IPS-11a (cell line): Measurements from ENCODE around the gene LRBA.
"Not testable (repeated sequence)": the region's sequence is repeated elsewhere in the genome, so short reads cannot be mapped to it uniquely, and the experiment has no call there.

Source experiments
- H3K4me3 ChIP-seq: one replicate; pipeline ENCODE4 v1.5.1; 2013; ENCODE audit warnings: low read depth, low read length, control low read depth

Gene LRBA

DNA sequence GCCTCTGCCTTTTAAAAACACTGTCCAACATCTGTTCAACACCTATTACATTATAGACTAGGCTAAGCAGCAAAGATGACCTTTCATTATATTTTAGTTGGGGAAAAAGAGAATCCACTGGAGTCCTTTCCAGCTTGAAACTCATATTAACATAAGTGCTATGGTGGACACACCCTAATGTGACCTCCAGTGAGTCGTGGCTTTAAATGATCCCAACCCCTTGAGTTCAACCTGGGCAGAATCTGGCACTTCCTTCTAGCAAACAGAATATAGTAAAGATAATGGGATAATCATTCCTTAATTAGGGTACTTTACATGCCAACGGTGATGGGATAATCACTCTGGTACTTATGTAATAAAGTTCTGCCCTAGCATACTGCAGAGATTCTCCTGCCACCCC, 270.5 kb downstream of the LRBA start:
- H3K4me3 ChIP-seq = no peak overlapping the region

GRCh38 chr4:150743564-150744342, 271.3 kb downstream of the LRBA start:
- H3K4me3 ChIP-seq = no peak overlapping the region

- H3K4me3 ChIP-seq = not testable (repeated sequence)
These were observed 272.2 kb downstream of the LRBA start for GRCh38 chr4:150742930-150743329.

DNA sequence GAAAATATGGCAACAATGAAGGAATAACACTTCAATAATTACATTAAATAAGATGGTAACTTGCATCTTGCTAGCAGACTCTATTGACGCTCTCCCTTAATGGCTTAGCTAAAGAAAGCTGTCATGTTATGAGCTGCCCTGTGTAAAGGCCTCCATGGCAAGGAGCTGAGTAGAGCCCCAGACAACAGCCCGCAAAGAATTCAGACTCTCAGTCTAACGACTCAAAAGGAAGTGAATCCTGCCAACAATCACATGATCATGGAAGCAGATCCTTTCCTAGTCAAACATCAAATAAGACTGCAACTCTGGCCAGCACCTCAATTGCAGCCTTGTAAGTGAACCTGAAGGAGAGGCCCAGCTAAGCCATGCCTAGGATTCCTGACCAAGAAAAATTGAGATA, 275.5 kb downstream of the LRBA start:
- H3K4me3 ChIP-seq = no peak overlapping the region

- H3K4me3 ChIP-seq = no peak overlapping the region
These were observed 289.0 kb downstream of the LRBA start for GRCh38 chr4:150725957-150726523.

DNA sequence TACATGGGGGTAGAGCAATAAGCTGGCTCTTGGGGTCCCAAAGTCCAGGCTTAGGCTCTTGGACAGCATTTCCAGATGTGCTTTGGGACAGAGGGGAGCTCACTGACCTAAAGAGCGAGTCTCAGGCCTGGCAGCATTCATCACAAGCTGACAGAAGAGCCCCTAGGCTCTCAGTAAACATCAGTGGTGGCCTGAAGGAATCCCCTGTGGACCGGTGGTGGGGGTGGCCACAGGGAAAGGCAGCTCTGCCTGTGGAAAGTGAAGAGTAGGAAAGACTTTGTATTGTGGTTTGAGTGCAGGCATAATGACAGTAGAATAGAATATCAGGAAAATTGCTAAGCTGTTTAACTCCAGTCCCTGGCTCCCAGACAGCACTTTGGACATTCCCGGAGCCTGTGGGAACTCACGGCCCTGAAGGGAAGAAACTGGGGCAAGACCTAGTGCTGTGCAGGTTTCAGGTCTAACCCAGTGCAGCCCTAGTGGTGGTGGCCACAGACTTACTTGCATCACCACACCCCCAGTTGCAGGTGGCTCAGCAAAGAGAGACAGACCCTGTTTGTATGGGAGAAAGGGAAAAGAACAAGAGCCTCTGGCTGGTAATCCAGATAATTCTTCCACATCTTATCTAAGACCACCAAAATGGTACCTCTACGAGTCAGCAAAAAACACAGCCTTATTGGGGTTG, 291.2 kb downstream of the LRBA start:
- no peak overlapping the region for H3K4me3 ChIP-seq

GRCh38 chr4:150722908-150723362, 292.1 kb downstream of the LRBA start:
- H3K4me3 ChIP-seq = no peak overlapping the region

DNA sequence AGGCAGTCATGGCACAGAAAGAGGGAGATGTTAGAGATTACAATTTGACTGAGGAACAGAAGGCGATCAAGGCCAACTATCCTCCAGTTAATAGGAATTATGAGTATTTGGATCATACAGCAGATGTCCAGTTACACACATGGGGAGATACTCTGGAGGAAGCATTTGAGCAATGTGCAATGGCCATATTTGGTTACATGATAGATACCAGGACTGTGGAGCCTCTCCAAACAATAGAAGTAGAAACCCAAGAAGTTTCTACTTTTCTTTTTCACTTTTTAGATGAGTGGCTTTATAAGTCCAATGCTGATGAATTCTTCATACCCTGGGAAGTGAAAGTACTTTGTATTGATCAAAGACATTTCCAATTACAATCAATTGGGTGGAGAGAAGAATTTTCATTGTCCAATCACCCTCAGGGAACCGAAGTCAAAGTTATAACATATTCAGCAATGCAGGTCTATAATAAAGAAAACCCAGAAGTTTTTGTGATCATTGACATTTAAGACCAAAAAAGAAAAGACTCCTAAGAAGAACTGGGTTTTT, 294.0 kb downstream of the LRBA start:
- H3K4me3 ChIP-seq = no peak overlapping the region

- no peak overlapping the region for H3K4me3 ChIP-seq
These were observed 297.1 kb downstream of the LRBA start for GRCh38 chr4:150717952-150718351.

DNA sequence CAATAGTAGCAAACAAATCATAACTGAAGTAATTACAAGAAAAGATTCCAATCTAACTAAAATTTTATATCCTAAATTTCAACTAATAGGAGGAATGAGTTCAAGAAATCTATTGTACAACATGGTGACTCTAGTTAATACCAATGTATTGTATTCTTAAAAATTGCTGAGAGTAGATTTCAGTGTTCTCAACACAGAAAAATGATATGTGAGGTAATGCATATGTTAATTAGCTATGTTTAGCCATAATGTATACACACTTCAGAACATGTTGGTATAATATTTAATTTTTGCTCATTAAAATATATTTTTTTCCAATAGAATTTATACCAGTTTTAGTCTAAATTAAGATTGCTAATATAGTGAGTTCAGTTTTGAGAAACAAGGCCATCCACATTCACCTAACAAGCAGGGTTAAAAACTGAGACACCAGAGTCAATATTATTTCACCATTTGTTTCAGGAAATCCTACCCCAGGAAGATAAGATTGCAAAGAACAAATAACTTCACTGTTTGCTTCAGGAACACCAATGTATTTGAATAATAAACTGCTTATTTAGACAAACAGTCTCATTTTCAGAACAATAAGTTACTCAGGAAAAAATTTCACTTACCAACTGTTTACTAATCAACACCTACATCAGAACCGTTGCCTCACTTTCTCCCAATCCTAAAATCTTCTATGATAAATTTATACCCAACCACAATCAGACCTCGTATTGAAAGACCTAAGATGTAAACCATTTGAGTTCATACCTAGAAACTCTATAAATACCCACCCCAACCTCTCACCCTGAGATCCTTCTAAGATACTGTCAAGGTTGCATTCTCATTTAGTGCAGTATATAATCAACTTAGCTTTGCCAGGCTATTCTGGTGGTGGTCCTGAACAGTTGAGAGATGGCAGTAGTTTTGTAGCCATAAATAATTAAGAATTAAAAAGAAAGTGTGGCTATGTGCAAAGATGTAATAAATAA, 300.3 kb downstream of the LRBA start:
- no peak overlapping the region for H3K4me3 ChIP-seq

- no peak overlapping the region for H3K4me3 ChIP-seq
These were observed 301.8 kb downstream of the LRBA start for GRCh38 chr4:150713251-150713650.

- no peak overlapping the region for H3K4me3 ChIP-seq
These were observed 304.2 kb downstream of the LRBA start for GRCh38 chr4:150710770-150711375.

DNA sequence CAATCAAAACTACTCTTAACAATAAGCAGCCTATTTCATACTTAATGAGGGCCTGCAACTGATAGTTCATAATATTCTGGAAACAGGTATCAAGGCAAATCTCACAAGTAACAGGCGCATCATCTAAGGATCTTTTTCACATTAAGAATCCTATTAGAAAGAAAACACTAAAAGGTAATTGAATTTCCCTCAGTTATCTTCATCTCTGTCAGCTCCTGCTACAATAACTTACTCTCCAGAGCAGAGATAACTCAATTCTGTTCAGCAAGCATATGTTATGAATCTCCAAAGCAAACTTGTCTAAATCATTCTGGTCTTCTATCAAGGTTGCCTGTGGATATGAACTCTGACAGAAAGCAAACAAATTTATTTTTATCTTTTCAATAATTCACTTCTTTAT, 307.1 kb downstream of the LRBA start:
- H3K4me3 ChIP-seq = no peak overlapping the region

GRCh38 chr4:150699599-150699998, 315.5 kb downstream of the LRBA start:
- no peak overlapping the region for H3K4me3 ChIP-seq

DNA sequence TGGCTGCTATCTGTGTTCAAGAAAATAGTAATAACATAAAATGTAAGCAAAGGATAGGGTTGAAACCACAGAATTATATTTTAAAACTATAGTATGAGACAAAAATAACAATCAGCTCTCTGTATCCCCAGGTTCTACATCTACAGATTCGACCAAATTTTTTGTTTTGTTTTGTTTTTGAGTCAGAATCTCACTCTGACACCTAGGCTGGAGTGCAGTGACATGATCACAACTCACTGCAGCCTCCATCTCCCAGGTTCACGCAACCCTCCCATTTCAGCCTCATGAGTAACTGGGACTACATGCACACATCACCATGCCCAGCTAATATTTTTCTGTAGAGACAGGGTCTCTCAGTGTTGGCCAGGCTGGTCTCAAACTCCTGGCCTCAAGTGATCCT, 319.9 kb downstream of the LRBA start:
- no peak overlapping the region for H3K4me3 ChIP-seq

DNA sequence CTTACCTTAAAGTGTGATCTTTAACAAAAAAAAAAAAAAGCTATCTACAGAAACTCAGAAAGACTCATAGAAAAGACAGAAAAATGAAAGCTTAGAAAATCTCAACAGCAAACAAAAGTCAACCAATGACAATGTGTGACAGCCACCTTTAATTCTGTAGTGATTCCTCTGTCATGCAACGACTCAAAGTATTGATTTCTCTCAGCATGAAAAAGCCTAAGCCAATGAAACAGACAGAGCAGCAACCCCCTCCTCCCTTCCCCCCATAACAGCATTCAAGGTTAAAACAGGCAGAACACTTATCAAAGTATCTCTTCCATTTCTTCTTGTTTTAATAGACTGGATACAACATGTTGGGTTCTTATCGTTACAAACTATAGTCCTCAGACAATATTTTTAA, 320.6 kb downstream of the LRBA start:
- H3K4me3 ChIP-seq = no peak overlapping the region

DNA sequence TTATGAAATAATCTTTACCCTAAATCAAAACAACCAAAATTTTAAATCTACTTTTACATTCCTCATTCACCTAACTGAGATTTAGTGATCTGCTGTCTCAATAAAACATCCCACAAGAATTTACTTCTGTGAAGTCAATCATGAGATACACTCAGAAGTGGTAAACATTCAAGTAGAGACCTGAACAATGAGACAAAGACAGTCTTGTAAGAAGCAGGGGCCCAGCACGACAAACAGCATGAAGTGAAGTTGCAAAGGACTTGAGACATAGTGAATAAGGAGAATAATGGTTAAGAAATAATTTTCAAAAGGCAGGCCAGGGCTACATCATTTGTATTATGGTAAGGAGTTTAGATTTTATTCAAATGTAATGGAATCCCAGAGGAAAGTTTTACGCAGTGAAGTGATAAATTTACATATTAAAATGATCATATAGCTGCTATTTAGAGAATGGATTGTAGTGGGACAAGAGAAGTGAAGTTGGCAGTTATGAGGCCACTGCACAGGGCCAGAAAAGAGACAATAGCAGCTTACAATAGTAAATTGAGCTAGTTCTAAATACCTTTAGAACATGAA, 331.2 kb downstream of the LRBA start:
- H3K4me3 ChIP-seq = no peak overlapping the region

DNA sequence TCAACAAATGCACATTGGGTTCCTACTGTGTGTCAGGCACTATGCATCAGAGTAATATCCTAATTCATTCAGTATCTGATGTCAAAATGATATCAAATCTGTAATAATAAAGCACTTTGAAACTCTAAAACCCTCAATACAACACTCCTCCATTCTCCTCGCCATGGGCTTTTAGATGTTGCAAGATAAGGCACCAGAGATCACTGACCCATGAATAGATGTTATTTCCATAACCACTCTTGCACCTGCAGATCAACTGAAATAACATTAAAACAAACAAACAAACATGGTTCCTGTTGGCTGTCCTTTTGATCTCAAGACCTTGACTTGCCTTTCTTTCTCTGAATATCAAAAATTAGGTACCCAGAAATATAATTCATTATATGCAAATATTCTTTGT, 333.0 kb downstream of the LRBA start:
- no peak overlapping the region for H3K4me3 ChIP-seq

DNA sequence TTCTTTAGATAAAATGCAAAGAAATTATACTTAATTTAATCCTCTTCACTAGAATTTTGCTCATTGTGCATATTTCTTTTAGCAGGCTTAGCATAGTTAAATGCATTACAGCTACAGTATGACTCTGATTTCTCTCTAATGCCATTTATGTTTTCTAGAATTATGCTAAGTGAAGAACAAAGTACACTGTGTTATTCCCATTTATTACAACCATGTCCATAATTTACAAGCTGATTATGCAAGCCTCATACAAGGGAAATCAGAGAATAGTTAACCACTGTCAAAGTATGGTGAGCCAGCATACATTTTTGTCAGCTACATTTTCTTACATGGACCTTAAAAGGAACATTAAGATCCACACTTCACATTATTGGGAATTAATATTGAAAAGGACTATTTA, 334.0 kb downstream of the LRBA start:
- no peak overlapping the region for H3K4me3 ChIP-seq

DNA sequence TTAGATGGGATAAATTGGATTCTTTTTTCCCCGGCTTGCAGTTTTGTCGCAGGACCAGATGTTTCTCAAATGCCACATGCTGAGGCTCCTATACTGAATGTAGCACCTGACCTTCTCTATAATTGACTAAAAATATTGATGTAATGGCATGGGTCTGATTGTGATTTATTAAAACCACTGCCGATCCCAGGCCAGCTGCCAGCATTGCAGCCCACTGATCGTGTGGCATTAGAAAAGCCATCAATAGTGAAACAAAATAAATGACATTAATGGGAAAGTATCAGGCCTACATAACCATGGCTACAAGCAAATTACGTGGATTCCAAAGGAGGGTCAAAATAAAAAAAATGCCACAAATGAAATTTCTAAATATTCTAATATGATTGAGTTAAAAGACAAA, 334.4 kb downstream of the LRBA start:
- H3K4me3 ChIP-seq = no peak overlapping the region
